Activated CD8-positive, alpha-beta T cell treated with anti-CD3 and anti-CD28 coated beads, Interleukin-2, amount 10 ng/mL, durations not matched to agents 7 days and 5 days (primary cell): ENCODE measurements around the gene DYRK3. TPM values are rescaled to one million over a fixed set of nuclear protein-coding genes. Genes with fewer than 3 reads are reported as not detected.
A peak's percentile ranks its signal among the peaks of the same experiment; 100 is the strongest.

ENCODE experiments used
- ATAC-seq: fragments of 150-1000 bp; cut with Tn5 transposase; one replicate; pipeline ENCODE4 v1.10.0; 2021; ENCODE audit warnings: moderate library complexity
- CTCF ChIA-PET: fragments of 350-600 bp; sonication (Branson Sonifier 250); formaldehyde crosslinking; loops from one replicate; lab custom pipeline; 2021; ENCODE audit warnings: antibody characterized with exemption; lab: Charles Lee
- POLR2A ChIA-PET: fragments of 350-600 bp; sonication (Branson Sonifier 250); formaldehyde crosslinking; loops from one replicate; lab custom pipeline; 2021; ENCODE audit warnings: antibody characterized with exemption; lab: Charles Lee
- DNase-seq: peaks from one replicate; pipeline ENCODE4 v3.0.0-alpha.2; 2020
- H3K27ac Mint-ChIP-seq: one replicate; pipeline ENCODE4 v1.8.0; 2021; ENCODE audit warnings: mild to moderate bottlenecking, mixed read lengths
- H3K27me3 Mint-ChIP-seq: one replicate; pipeline ENCODE4 v1.8.0; 2021; ENCODE audit warnings: low read depth, mixed read lengths
- H3K36me3 Mint-ChIP-seq: one replicate; pipeline ENCODE4 v1.8.0; 2021; ENCODE audit warnings: low read depth, mixed read lengths
- H3K4me1 Mint-ChIP-seq: one replicate; pipeline ENCODE4 v1.8.0; 2021; ENCODE audit warnings: low read depth, mixed read lengths
- H3K4me3 Mint-ChIP-seq: one replicate; pipeline ENCODE4 v1.8.0; 2021; ENCODE audit warnings: mild to moderate bottlenecking, mixed read lengths
- H3K9me3 Mint-ChIP-seq: one replicate; pipeline ENCODE4 v1.8.0; 2022; ENCODE audit warnings: mixed read lengths; ENCODE audit not compliant: insufficient read depth
- total RNA-seq, 2 experiments: library from RNA; stranded (reverse); gene quantifications; one replicate each; pipeline ENCODE4 v1.2.3, GENCODE V29; 2021

Gene DYRK3
- total RNA-seq, 2 experiments from 2014 or later: 5.3 to 5.9 TPM

DNA sequence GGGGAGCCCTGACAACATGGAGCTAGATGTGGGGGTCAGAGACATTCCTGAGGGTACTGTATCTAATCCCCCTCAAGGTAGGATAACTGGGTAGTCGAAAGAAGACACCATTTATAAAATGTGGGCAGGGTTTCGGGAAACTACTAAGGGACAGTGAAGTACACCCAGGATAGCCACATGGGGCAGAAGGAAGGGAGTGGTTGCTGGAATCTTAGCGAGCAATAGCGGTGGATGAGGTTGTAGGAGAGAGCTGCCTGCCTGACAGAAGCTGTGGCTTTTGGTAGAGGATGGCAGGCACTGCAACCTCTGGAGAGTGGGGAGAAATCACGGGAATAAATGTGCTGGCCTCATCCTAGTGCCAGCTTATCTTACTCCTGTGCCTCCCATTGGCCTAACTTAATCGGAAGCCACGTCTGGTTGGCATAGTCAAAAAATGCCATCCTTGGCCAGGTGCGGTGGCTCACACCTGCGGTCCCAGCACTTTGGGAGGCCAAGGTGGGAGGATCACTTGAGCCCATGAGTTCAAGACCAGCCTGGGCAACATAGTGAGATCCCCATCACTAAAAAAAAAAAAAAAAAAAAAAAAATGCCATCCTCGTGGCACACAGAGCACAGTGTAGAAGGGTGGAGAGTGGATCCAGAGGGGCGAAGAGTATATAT lies 26.0 kb downstream of the DYRK3 start:
- ATAC-seq (no peak), DNase-seq (no peak)
- Mint-ChIP-seq H3K9me3 (no peaks in the 10 kb centered on the region), H3K27ac (no peak overlapping the region), H3K4me1 (peaks cover 26% of the 10 kb centered on the region), H3K36me3 (no peaks in the 10 kb centered on the region), H3K4me3 (no peak overlapping the region), H3K27me3 (peaks cover 50% of the 10 kb centered on the region)
- ChIA-PET POLR2A (no interaction called here), CTCF (interaction anchor here (1.2 to 21.7 kb wide), 5 partner anchors 13 to 65 kb away, joined by 3 to 647 read pairs (median 64); partner anchors contain the start of genes DYRK3 and EIF2D)

DNA sequence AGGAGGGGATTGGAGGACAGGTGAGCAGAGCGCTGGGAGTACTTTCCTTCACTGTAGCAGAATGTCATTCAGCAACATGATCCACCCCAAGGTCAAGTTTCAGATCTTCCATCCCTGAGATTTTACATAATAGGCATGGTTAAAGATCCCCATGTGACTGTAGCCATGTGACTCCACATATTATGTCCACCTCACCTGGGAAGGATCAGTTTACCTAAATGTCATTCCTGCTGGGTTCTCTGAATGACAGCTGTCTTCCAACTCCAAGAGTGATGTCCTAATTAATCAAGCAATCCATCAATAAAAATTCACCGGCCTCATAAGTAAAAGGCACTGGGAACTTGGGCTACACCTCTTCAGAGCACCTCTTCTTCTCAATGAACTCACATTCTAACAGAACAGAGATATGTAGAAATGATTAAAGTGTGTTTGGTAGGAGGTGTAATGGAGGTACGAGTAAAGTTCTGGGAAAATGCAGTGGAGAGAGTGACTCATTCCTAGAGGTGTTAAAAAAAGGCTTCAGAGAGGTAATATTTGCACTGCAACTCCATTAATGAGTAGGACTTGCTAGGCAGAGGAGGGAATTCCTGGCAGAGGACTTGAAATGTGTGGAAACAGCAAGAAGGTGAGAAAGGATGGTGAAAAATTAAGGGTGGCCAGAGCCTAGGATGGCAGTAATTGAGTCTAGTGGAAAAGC lies 27.2 kb downstream of the DYRK3 start:
- H3K36me3 Mint-ChIP-seq: no peaks in the 10 kb centered on the region
- DNase-seq: no peak
- H3K27me3 Mint-ChIP-seq: peaks cover 44% of the 10 kb centered on the region
- POLR2A ChIA-PET: interaction anchor here (0.6 to 1.4 kb wide), 2 partner anchors 27 to 50 kb away, joined by 3 to 8 read pairs; partner anchors contain the start of gene DYRK3
- H3K27ac Mint-ChIP-seq: no peak overlapping the region
- no peak overlapping the region for H3K4me3 Mint-ChIP-seq
- H3K9me3 Mint-ChIP-seq: no peaks in the 10 kb centered on the region
- no peak for ATAC-seq
- CTCF ChIA-PET: interaction anchor here (0.6 to 21.7 kb wide), 31 partner anchors 7 to 320 kb away, joined by 3 to 647 read pairs (median 17); partner anchors contain the start of genes DYRK3, EIF2D and MAPKAPK2
- H3K4me1 Mint-ChIP-seq: peaks cover 26% of the 10 kb centered on the region

DNA sequence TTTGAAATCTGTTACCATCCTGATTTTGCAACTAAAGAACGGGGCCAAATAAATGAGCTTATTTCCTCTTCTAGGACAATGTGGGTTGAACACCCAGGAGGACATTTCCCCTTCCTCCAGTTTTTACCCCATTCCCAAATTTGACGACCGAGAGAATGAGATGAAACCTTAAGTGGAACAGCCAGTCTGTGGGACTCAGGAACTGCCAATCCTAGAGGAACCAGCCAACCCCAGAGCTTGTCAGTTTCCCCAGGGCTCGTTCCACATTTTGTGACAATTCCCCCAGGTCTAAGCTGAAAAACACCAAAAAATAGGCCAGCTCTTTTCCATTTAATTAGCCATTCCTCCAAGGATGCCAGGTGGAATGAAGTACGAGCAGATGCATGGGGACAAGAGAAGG lies 28.0 kb downstream of the DYRK3 start:
- ChIA-PET POLR2A (interaction anchor here (0.7 to 1.6 kb wide), 4 partner anchors 17 to 258 kb away, joined by 3 to 8 read pairs (median 4); partner anchors contain the start of genes DYRK3 and FCMR), CTCF (interaction anchor here (0.8 to 21.7 kb wide), 65 partner anchors 8 to 409 kb away, joined by 3 to 647 read pairs (median 8); partner anchors contain the start of genes DYRK3, EIF2D, FCMR and IKBKE)
- no peak overlapping the region for H3K4me3 Mint-ChIP-seq

DNA sequence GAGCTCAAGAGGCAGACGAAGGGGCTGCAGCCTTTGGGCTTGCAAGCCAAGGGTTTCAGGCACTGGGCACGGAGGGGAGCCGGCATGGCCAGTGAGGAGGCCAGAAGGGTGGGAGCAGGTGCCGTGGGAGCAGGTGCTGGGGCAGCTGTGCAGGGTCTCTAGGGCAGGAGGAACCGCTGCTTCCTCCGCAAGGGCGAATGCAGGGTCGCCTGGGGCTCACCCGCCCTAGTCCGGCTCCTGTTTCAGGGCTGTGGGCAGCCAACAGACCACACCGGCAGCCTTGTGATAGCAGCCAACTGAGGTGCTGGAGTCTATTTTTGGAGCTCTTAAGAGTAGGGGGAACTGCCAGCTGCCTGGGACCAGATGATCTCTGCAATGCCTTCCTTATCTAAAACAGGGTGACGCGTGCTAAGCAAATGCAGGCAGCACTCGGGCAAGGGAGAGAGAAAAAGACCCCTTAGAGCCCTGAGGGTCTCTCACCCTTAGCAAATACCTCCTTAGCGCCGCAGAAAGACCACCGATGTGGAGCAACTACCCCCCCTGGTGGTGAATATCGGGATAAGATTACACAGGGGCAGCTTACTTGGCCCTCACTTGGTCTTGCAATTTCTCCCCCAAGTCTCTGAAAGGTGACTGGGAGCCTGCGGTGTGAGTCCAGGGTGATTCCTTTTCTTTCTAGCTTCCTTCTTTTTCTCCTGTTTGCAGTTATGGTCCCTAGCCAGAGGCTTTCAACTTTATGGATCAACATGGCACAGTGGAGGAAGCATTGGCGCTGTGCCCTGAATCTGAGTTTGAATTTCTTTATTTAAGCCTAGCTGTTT lies 28.7 kb downstream of the DYRK3 start:
- CTCF ChIA-PET: interaction anchor here (0.6 to 21.7 kb wide), 77 partner anchors 9 to 408 kb away, joined by 3 to 647 read pairs (median 6); partner anchors contain the start of genes DYRK3, EIF2D, FCMR and IKBKE
- POLR2A ChIA-PET: interaction anchor here (0.6 to 1.6 kb wide), 6 partner anchors 18 to 491 kb away, joined by 3 to 8 read pairs (median 3); partner anchors contain the start of genes DYRK3 and FCMR
- peak; percentile 92 for ATAC-seq
- DNase-seq: peak; percentile 84
- H3K27ac Mint-ChIP-seq: no peak overlapping the region
- H3K9me3 Mint-ChIP-seq: no peaks in the 10 kb centered on the region
- H3K4me1 Mint-ChIP-seq: peaks cover 22% of the 10 kb centered on the region
- peaks cover 37% of the 10 kb centered on the region for H3K27me3 Mint-ChIP-seq
- H3K36me3 Mint-ChIP-seq: no peaks in the 10 kb centered on the region
- no peak overlapping the region for H3K4me3 Mint-ChIP-seq

More for the DNA sequence above, 28.0 kb downstream of the DYRK3 start:
- no peak for ATAC-seq
- Mint-ChIP-seq H3K27ac (no peak overlapping the region), H3K9me3 (no peaks in the 10 kb centered on the region), H3K36me3 (no peaks in the 10 kb centered on the region), H3K27me3 (peaks cover 40% of the 10 kb centered on the region), H3K4me1 (peaks cover 23% of the 10 kb centered on the region)
- no peak for DNase-seq

DNA sequence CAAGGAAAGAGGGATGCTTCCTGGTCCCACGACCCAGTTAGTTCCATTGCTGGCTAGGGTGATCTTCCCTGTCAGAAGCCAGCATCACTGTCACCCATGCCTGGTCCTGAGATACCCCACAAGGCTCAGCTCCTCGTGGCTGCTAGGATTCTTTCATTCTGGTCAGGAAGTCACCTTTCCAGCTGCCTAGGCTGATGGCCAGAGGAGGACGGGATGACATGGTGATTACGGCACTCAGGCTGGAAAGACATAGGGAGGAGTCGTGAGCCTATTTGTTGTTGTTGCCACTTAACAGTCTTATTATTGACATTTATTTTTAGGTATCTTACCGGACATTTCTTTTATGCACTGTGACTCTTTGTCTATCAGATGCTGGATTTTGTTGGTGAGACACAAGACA lies 29.4 kb downstream of the DYRK3 start:
- ATAC-seq: no peak
- H3K27me3 Mint-ChIP-seq: peaks cover 37% of the 10 kb centered on the region
- H3K4me1 Mint-ChIP-seq: peaks cover 22% of the 10 kb centered on the region
- no peaks in the 10 kb centered on the region for H3K9me3 Mint-ChIP-seq
- H3K4me3 Mint-ChIP-seq: no peak overlapping the region
- H3K27ac Mint-ChIP-seq: no peak overlapping the region
- POLR2A ChIA-PET: interaction anchor here (1.3 kb wide), 1 partner anchor 257 kb away, joined by 3 read pairs; the partner anchor contains the start of gene FCMR
- DNase-seq: no peak
- CTCF ChIA-PET: interaction anchor here (0.8 to 21.7 kb wide), 55 partner anchors 9 to 388 kb away, joined by 3 to 647 read pairs (median 9); partner anchors contain the start of genes DYRK3, EIF2D, IKBKE and MAPKAPK2
- H3K36me3 Mint-ChIP-seq: no peaks in the 10 kb centered on the region

DNA sequence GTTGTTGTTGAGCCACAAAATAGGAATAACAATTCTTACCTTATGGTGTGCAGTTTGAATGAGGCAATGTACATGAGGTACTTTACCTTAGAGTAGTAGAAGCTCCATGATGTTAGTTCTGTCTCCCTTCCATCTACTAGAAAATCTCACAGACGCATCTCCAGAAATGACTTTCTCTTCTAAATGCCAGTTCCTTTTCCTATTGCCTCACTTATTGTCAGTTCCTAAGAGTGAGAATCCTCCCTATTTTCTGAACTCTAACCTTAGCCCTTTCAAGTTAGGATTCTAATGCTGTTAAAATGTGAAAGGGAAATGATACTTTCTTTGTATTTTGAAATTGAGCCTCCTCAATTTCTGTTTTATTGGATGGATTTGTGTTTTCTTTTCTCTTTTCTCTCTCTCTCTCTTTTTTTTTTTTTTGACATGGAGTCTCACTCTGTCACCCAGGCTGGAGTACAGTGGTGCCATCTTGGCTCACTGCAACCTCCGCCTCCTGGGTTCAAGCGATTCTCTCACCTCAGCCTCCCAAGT lies 30.8 kb downstream of the DYRK3 start:
- Mint-ChIP-seq H3K27me3 (peaks cover 39% of the 10 kb centered on the region), H3K4me3 (no peak overlapping the region), H3K27ac (no peak overlapping the region), H3K4me1 (peaks cover 22% of the 10 kb centered on the region), H3K9me3 (no peaks in the 10 kb centered on the region), H3K36me3 (no peaks in the 10 kb centered on the region)
- ChIA-PET POLR2A (no interaction called here), CTCF (interaction anchor here (1.2 to 21.7 kb wide), 11 partner anchors 8 to 187 kb away, joined by 3 to 647 read pairs (median 32); partner anchors contain the start of genes DYRK3, EIF2D and MAPKAPK2)
- ATAC-seq: no peak
- DNase-seq: no peak

DNA sequence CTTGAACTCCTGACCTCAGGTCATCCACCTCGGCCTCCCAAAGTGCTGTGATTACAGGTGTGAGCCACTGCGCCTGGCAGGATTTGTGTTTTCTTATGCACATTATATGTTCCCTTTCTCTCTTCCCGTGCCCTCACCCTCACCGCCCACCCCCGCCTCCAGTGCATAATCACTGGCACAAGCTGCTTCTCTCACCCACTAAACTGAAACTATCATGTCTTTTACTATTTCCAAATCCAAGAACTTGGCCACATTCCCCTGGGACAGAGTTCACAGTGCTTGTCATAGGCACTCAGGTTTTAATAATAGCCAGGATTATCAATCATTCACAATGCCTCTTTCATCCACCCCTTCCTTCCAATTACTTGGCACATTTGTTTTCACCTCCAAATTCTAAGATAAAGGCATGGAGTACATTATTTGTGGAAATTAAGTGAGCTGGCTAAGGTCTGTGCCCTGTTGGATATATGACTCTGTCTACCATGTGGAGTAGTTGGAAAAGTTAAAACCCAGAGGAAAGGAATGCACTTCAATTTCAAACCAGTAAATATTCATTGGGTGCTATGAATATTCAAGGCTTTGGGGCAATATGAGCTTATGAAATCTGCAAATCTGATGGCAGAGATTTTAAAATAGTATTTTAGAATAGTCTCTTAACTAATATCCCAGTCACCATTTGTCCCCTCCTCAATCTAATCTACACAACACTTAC lies 31.8 kb downstream of the DYRK3 start:
- peaks cover 37% of the 10 kb centered on the region for H3K27me3 Mint-ChIP-seq
- DNase-seq (no peak), ATAC-seq (no peak)
- H3K4me1 Mint-ChIP-seq: peaks cover 22% of the 10 kb centered on the region
- H3K4me3 Mint-ChIP-seq: no peak overlapping the region
- H3K36me3 Mint-ChIP-seq: no peaks in the 10 kb centered on the region
- no peak overlapping the region for H3K27ac Mint-ChIP-seq
- ChIA-PET CTCF (interaction anchor here (0.7 to 21.7 kb wide), 14 partner anchors 9 to 738 kb away, joined by 3 to 647 read pairs (median 6); partner anchors contain the start of genes DYRK3, EIF2D and MAPKAPK2), POLR2A (no interaction called here)
- H3K9me3 Mint-ChIP-seq: no peaks in the 10 kb centered on the region

DNA sequence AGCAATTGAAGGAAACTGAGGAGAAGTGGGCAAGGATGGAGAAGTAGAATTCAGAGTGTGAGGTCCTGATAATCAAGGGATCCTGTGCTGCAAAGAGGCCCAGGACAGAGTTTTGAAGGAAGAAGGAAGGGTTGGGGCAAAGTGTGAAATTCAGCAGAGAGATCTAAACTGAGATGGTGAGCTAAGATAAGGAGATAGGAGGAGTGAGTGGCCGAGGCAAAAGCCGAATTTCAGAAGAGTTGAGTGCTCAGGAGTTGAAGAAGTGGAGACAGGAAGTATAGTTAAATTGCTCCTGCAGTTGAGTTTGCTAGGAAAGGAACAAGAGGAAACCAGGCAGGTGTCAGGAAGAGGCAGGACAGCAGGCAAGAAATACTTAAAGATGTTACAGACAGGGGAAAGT lies 33.0 kb downstream of the DYRK3 start:
- no peak for ATAC-seq
- POLR2A ChIA-PET: interaction anchor here (1.0 kb wide), 1 partner anchor 16 kb away, joined by 3 read pairs; the partner anchor contains the start of gene MAPKAPK2
- H3K4me3 Mint-ChIP-seq: no peak overlapping the region
- H3K4me1 Mint-ChIP-seq: peaks cover 14% of the 10 kb centered on the region
- no peaks in the 10 kb centered on the region for H3K36me3 Mint-ChIP-seq
- H3K27me3 Mint-ChIP-seq: peaks cover 27% of the 10 kb centered on the region
- no peak for DNase-seq
- CTCF ChIA-PET: interaction anchor here (0.9 to 21.7 kb wide), 13 partner anchors 10 to 314 kb away, joined by 3 to 647 read pairs (median 4); partner anchors contain the start of genes DYRK3, EIF2D and MAPKAPK2
- H3K27ac Mint-ChIP-seq: peak overlapping the region; percentile 7
- H3K9me3 Mint-ChIP-seq: no peaks in the 10 kb centered on the region

DNA sequence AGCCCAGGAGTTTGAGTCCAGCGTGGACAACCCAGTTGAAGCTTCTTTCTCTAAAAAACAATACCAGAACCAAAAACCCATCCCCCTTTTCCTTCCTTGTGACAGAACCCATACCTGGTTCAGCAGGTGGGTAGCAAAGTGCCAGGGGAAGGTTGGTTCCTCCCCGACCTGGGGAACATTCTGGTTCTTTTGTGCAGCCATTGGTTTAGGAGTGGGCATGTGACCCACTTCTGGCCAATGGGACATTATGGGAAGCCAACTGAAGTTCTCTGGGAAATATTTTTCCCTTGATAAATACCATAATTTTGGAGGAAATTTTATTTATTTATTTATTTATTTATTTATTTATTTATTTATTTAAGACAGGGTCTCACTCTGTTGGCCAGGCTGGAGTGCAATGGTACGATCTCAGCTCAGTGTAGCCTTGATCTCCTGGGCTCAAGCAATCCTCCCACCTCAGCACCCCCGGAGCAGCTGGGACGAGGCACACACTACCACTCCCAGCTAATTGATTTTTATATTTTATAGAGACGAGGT lies 33.6 kb downstream of the DYRK3 start:
- ChIA-PET CTCF (interaction anchor here (1.3 to 21.7 kb wide), 8 partner anchors 11 to 313 kb away, joined by 3 to 647 read pairs (median 5); partner anchors contain the start of genes DYRK3 and EIF2D), POLR2A (no interaction called here)
- ATAC-seq (no peak), DNase-seq (no peak)
- Mint-ChIP-seq H3K4me1 (peaks cover 11% of the 10 kb centered on the region), H3K27me3 (peaks cover 23% of the 10 kb centered on the region), H3K9me3 (no peaks in the 10 kb centered on the region), H3K36me3 (no peaks in the 10 kb centered on the region), H3K27ac (no peak overlapping the region), H3K4me3 (no peak overlapping the region)
